HEK293 (cell line): ENCODE data around the gene OR2V1.

Experiments used
- CTCF ChIP-seq: fragments of 450-650 bp; formaldehyde crosslinking; IDR thresholded peaks from 2 replicates; pipeline ENCODE4 v1.5.1; 2016; ENCODE audit warnings: missing biosample characterization, missing genetic modification characterization
- ZEB2 ChIP-seq: fragments of 450-650 bp; formaldehyde crosslinking; IDR thresholded peaks from 2 replicates; pipeline ENCODE4 v1.5.1; 2016; ENCODE audit warnings: missing biosample characterization, missing genetic modification characterization

GRCh38 chr5:181084621-181085195, 46.3 kb downstream of the OR2V1 start:
- TF ChIP-seq CTCF (tag by site-specific recombination) (no peak), ZEB2 (tag by site-specific recombination) (no peak)
